Activated CD4-positive, alpha-beta memory T cell treated with anti-CD3 and anti-CD28 coated beads, Interleukin-2, amount 10 ng/mL, durations not matched to agents 7 days and 5 days (primary cell): ENCODE data around the gene LSM3. TPM values are rescaled to one million over a fixed set of nuclear protein-coding genes. Genes with fewer than 3 reads are reported as not detected.

Experiments
- CTCF ChIA-PET: fragments of 350-600 bp; sonication (Branson Sonifier 250); formaldehyde crosslinking; loops from one replicate; lab custom pipeline; 2021; ENCODE audit warnings: antibody characterized with exemption, inconsistent platforms; lab: Charles Lee
- POLR2A ChIA-PET: fragments of 350-600 bp; sonication (Branson Sonifier 250); formaldehyde crosslinking; loops from one replicate; lab custom pipeline; 2021; ENCODE audit warnings: antibody characterized with exemption; lab: Charles Lee
- DNase-seq: peaks from one replicate; pipeline ENCODE4 v3.0.0-alpha.2; 2020
- H3K27ac Mint-ChIP-seq: one replicate; pipeline ENCODE4 v1.8.0; 2021; ENCODE audit warnings: mild to moderate bottlenecking, mixed read lengths
- H3K27me3 Mint-ChIP-seq: one replicate; pipeline ENCODE4 v1.8.0; 2021; ENCODE audit warnings: mixed read lengths
- H3K36me3 Mint-ChIP-seq: one replicate; pipeline ENCODE4 v1.8.0; 2021; ENCODE audit warnings: low read depth, mixed read lengths
- H3K4me1 Mint-ChIP-seq: one replicate; pipeline ENCODE4 v1.8.0; 2021; ENCODE audit warnings: mixed read lengths
- H3K4me3 Mint-ChIP-seq: one replicate; pipeline ENCODE4 v1.8.0; 2021; ENCODE audit warnings: mild to moderate bottlenecking, mixed read lengths
- H3K9me3 Mint-ChIP-seq: one replicate; pipeline ENCODE4 v1.8.0; 2021; ENCODE audit warnings: mixed read lengths
- total RNA-seq, 2 experiments: library from RNA; stranded (reverse); gene quantifications; one replicate each; pipeline ENCODE4 v1.2.3, GENCODE V29; 2021

Gene LSM3
- total RNA-seq, 2 experiments from 2014 or later: 14.2 to 14.3 TPM

- DNase-seq: no peak
- peaks cover 7% of the 10 kb centered on the region for H3K9me3 Mint-ChIP-seq
- H3K4me3 Mint-ChIP-seq: no peak overlapping the region
- H3K27ac Mint-ChIP-seq: no peak overlapping the region
- H3K4me1 Mint-ChIP-seq: peaks cover 44% of the 10 kb centered on the region
- no peaks in the 10 kb centered on the region for H3K27me3 Mint-ChIP-seq
- POLR2A ChIA-PET: interaction anchor here (2.0 kb wide), 1 partner anchor 9 kb away, joined by 9 read pairs; the partner anchor contains the start of genes LSM3 and XPC
- peaks cover 73% of the 10 kb centered on the region for H3K36me3 Mint-ChIP-seq
- CTCF ChIA-PET: interaction anchor here (1.5 kb wide), 1 partner anchor 17 kb away, joined by 4 read pairs; no protein-coding TSS in a partner anchor
Measured at GRCh38 chr3:14186854-14187458, 8.3 kb downstream of the LSM3 start.

- Mint-ChIP-seq H3K9me3 (peaks cover 7% of the 10 kb centered on the region), H3K27ac (no peak overlapping the region), H3K27me3 (no peaks in the 10 kb centered on the region), H3K36me3 (peaks cover 68% of the 10 kb centered on the region), H3K4me3 (no peak overlapping the region), H3K4me1 (peaks cover 37% of the 10 kb centered on the region)
- ChIA-PET POLR2A (interaction anchor here (2.0 kb wide), 1 partner anchor 10 kb away, joined by 9 read pairs; the partner anchor contains the start of genes LSM3 and XPC), CTCF (interaction anchor here (1.4 kb wide), 1 partner anchor 10 kb away, joined by 3 read pairs; the partner anchor contains the start of genes LSM3 and XPC)
- DNase-seq: no peak
Measured at GRCh38 chr3:14188041-14188754, 9.6 kb downstream of the LSM3 start.

- Mint-ChIP-seq H3K27ac (no peak overlapping the region), H3K4me1 (peaks cover 12% of the 10 kb centered on the region), H3K27me3 (no peaks in the 10 kb centered on the region), H3K36me3 (peaks cover 54% of the 10 kb centered on the region), H3K9me3 (peaks cover 3% of the 10 kb centered on the region), H3K4me3 (no peak overlapping the region)
- no peak for DNase-seq
- CTCF ChIA-PET: interaction anchor here (1.0 kb wide), 1 partner anchor 9 kb away, joined by 5 read pairs; no protein-coding TSS in a partner anchor
- POLR2A ChIA-PET: no interaction called here
Measured at GRCh38 chr3:14194865-14195264, 16.2 kb downstream of the LSM3 start.

GRCh38 chr3:14199641-14200040 is 21.0 kb downstream of the LSM3 start:
- no peaks in the 10 kb centered on the region for H3K9me3 Mint-ChIP-seq
- H3K27ac Mint-ChIP-seq: no peak overlapping the region
- H3K4me3 Mint-ChIP-seq: no peak overlapping the region
- no peaks in the 10 kb centered on the region for H3K27me3 Mint-ChIP-seq
- CTCF ChIA-PET: no interaction called here
- H3K4me1 Mint-ChIP-seq: no peaks in the 10 kb centered on the region
- POLR2A ChIA-PET: interaction anchor here (1.9 kb wide), 1 partner anchor 21 kb away, joined by 11 read pairs; the partner anchor contains the start of genes LSM3 and XPC
- H3K36me3 Mint-ChIP-seq: peaks cover 23% of the 10 kb centered on the region
- DNase-seq: no peak

GRCh38 chr3:14200276-14200675 is 21.7 kb downstream of the LSM3 start:
- POLR2A ChIA-PET: no interaction called here
- CTCF ChIA-PET: interaction anchor here (1.0 to 1.7 kb wide), 3 partner anchors 11 to 721 kb away, joined by 3 to 5 read pairs (median 3); partner anchors contain the start of genes LSM3 and XPC
- H3K4me1 Mint-ChIP-seq: no peaks in the 10 kb centered on the region
- peaks cover 23% of the 10 kb centered on the region for H3K36me3 Mint-ChIP-seq
- no peak overlapping the region for H3K27ac Mint-ChIP-seq
- H3K27me3 Mint-ChIP-seq: no peaks in the 10 kb centered on the region
- no peak for DNase-seq
- no peak overlapping the region for H3K4me3 Mint-ChIP-seq
- no peaks in the 10 kb centered on the region for H3K9me3 Mint-ChIP-seq

GRCh38 chr3:14200841-14201240 is 22.2 kb downstream of the LSM3 start:
- H3K27ac Mint-ChIP-seq: no peak overlapping the region
- ChIA-PET CTCF (interaction anchor here (1.0 to 1.7 kb wide), 5 partner anchors 11 to 721 kb away, joined by 3 to 5 read pairs (median 3); partner anchors contain the start of genes LSM3 and XPC), POLR2A (no interaction called here)
- DNase-seq: no peak
- no peaks in the 10 kb centered on the region for H3K27me3 Mint-ChIP-seq
- H3K36me3 Mint-ChIP-seq: peaks cover 23% of the 10 kb centered on the region
- no peaks in the 10 kb centered on the region for H3K9me3 Mint-ChIP-seq
- H3K4me1 Mint-ChIP-seq: no peaks in the 10 kb centered on the region
- no peak overlapping the region for H3K4me3 Mint-ChIP-seq

- no peak overlapping the region for H3K4me3 Mint-ChIP-seq
- DNase-seq: no peak
- H3K27ac Mint-ChIP-seq: no peak overlapping the region
- H3K4me1 Mint-ChIP-seq: no peaks in the 10 kb centered on the region
- H3K9me3 Mint-ChIP-seq: no peaks in the 10 kb centered on the region
- H3K27me3 Mint-ChIP-seq: no peaks in the 10 kb centered on the region
- ChIA-PET CTCF (interaction anchor here (1.2 to 3.3 kb wide), 4 partner anchors 24 to 305 kb away, joined by 3 to 25 read pairs (median 4); partner anchors contain the start of genes LSM3 and XPC), POLR2A (no interaction called here)
- peaks cover 20% of the 10 kb centered on the region for H3K36me3 Mint-ChIP-seq
Measured at GRCh38 chr3:14201940-14202684, 23.5 kb downstream of the LSM3 start.

- no peak for DNase-seq
- Mint-ChIP-seq H3K27me3 (no peaks in the 10 kb centered on the region), H3K4me3 (no peak overlapping the region), H3K4me1 (no peaks in the 10 kb centered on the region), H3K9me3 (no peaks in the 10 kb centered on the region), H3K36me3 (peaks cover 14% of the 10 kb centered on the region), H3K27ac (no peak overlapping the region)
- POLR2A ChIA-PET: interaction anchor here (1.1 to 1.2 kb wide), 2 partner anchors 24 to 449 kb away, joined by 3 read pairs; partner anchors contain the start of genes CCDC174, LSM3 and XPC
- CTCF ChIA-PET: interaction anchor here (0.7 to 3.5 kb wide), 44 partner anchors 8 to 403 kb away, joined by 3 to 25 read pairs (median 4); partner anchors contain the start of genes CHCHD4, LSM3, SLC6A6 and XPC
Measured at GRCh38 chr3:14202874-14203520, 24.4 kb downstream of the LSM3 start.

GRCh38 chr3:14203521-14204079 is 25.0 kb downstream of the LSM3 start:
- no peak overlapping the region for H3K27ac Mint-ChIP-seq
- H3K4me3 Mint-ChIP-seq: no peak overlapping the region
- H3K4me1 Mint-ChIP-seq: no peaks in the 10 kb centered on the region
- ChIA-PET POLR2A (interaction anchor here (1.1 to 1.3 kb wide), 3 partner anchors 25 to 448 kb away, joined by 3 to 7 read pairs (median 3); partner anchors contain the start of genes CCDC174, LSM3 and XPC), CTCF (interaction anchor here (0.6 to 3.5 kb wide), 54 partner anchors 8 to 483 kb away, joined by 3 to 25 read pairs (median 4); partner anchors contain the start of genes CHCHD4, LSM3, SLC6A6 and XPC)
- peak; percentile 48 for DNase-seq
- peaks cover 9% of the 10 kb centered on the region for H3K36me3 Mint-ChIP-seq
- no peaks in the 10 kb centered on the region for H3K27me3 Mint-ChIP-seq
- H3K9me3 Mint-ChIP-seq: no peaks in the 10 kb centered on the region

- ChIA-PET POLR2A (interaction anchor here (1.1 to 1.3 kb wide), 2 partner anchors 11 to 26 kb away, joined by 3 to 7 read pairs; partner anchors contain the start of genes LSM3 and XPC), CTCF (interaction anchor here (1.1 to 3.5 kb wide), 20 partner anchors 8 to 482 kb away, joined by 3 to 25 read pairs (median 5); partner anchors contain the start of genes LSM3 and XPC)
- DNase-seq: no peak
- H3K9me3 Mint-ChIP-seq: no peaks in the 10 kb centered on the region
- H3K4me1 Mint-ChIP-seq: no peaks in the 10 kb centered on the region
- no peaks in the 10 kb centered on the region for H3K27me3 Mint-ChIP-seq
- no peak overlapping the region for H3K27ac Mint-ChIP-seq
- no peaks in the 10 kb centered on the region for H3K36me3 Mint-ChIP-seq
- H3K4me3 Mint-ChIP-seq: no peak overlapping the region
Measured at GRCh38 chr3:14204515-14205284, 26.1 kb downstream of the LSM3 start.

- Mint-ChIP-seq H3K4me3 (no peak overlapping the region), H3K4me1 (no peaks in the 10 kb centered on the region), H3K36me3 (no peaks in the 10 kb centered on the region), H3K27me3 (no peaks in the 10 kb centered on the region), H3K9me3 (no peaks in the 10 kb centered on the region), H3K27ac (no peak overlapping the region)
- ChIA-PET CTCF (no interaction called here), POLR2A (no interaction called here)
- DNase-seq: no peak
Measured at GRCh38 chr3:14206548-14207177, 28.0 kb downstream of the LSM3 start.
